C4-2B (cell line): ENCODE results near the gene CFAP69.

Source experiments
- ZFX ChIP-seq: fragments of 450-650 bp; IDR thresholded peaks from 2 replicates; pipeline ENCODE4 v1.6.1; 2017
- TF ChIP-seq, protein P1 (sequence below): fragments of 450-650 bp; conservative IDR thresholded peaks from 2 replicates; pipeline ENCODE4 v1.5.1; 2017; ENCODE audit warnings: mild to moderate bottlenecking

DNA sequence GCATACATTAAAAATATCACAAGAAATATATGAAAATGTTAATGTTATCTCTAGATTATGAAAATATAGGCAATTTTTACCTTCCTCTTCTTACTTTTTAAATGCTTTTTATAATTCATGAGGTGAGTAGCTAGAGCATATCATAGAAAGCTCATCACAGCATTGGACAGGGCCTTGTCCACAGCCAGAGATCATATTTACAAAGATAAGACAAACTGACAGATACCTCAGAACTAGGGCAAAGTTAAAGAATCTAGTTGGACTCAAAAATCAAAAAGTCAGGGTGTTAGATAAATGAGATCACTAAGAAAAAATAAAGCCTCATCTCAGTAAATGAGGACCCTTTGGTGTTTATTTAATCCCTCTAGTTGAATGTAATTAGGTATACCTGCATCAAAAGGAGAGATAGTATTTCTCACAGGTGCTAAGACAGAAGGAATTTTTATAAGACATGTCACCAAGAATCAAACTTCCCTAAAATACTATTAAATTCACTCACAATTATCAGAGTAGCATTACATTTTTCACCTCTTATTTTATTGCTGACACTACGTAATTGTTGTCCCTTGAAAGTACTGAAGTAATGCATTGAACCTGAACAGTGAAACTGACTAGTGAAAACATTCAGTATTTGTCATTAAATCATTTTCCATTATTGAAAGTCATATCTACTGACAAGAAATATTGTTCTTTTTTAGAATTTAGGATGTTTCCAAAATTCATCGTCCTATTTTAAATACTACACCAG lies 25.6 kb downstream of the CFAP69 start:
- TF ChIP-seq, protein P1, sequence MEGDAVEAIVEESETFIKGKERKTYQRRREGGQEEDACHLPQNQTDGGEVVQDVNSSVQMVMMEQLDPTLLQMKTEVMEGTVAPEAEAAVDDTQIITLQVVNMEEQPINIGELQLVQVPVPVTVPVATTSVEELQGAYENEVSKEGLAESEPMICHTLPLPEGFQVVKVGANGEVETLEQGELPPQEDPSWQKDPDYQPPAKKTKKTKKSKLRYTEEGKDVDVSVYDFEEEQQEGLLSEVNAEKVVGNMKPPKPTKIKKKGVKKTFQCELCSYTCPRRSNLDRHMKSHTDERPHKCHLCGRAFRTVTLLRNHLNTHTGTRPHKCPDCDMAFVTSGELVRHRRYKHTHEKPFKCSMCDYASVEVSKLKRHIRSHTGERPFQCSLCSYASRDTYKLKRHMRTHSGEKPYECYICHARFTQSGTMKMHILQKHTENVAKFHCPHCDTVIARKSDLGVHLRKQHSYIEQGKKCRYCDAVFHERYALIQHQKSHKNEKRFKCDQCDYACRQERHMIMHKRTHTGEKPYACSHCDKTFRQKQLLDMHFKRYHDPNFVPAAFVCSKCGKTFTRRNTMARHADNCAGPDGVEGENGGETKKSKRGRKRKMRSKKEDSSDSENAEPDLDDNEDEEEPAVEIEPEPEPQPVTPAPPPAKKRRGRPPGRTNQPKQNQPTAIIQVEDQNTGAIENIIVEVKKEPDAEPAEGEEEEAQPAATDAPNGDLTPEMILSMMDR: no peak
- TF ChIP-seq ZFX: no peak
